GM18502 (cell line): Measurements from ENCODE around the gene PRRG2.

Experiments
- ATAC-seq: cut with Tn5 transposase; IDR thresholded peaks from one replicate; pipeline ENCODE4 v1.9.1; 2021; ENCODE audit warnings: mild to moderate bottlenecking; ENCODE audit not compliant: unreplicated experiment, poor library complexity

PRRG2 gene

GRCh38 chr19:49636233-49636932 lies 55.3 kb downstream of the PRRG2 start:
- ATAC-seq = no peak

GRCh38 chr19:49637821-49638738 lies 57.0 kb downstream of the PRRG2 start:
- no peak for ATAC-seq

DNA sequence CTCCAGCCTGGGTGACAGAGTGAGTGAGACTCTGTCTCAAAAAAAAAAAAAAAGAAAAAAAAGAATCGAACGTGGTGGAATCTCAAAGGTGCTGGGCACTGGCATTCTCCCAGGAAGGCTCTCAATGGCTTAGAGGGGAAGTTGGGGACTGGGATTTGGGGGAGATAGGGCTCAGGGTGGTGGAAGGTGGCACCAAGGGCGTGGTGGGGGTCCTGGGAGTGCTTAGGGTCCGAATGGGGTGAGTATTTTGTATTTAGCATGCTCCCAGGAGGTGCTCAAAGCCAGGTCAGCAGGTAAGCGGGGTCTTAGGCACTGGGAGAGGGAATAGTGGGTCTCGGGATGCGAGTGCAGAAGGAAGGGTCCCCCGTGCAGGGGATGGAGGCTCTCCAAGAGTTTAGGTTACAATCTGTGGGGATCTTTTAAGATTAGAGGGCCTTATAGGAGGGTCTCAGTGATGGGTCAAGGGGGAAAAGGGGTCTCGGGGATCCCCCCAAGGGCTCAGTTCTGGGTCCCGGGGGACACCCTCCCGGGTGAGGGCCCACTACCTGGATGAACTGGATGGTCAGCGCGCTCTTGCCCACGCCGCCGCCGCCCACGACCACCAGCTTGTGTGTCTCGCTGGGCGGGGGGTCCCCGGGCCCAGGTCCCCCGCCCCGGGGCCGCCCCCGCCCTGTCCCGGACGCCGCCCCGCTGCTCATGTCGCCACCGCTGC lies 58.4 kb downstream of the PRRG2 start:
- ATAC-seq = no peak

GRCh38 chr19:49640113-49640898 lies 59.2 kb downstream of the PRRG2 start, which contains the start of gene RRAS:
Gene RRAS, minus strand, starts transcription at chr19:49640143. Its CDS starts 45 bp downstream, at chr19:49640098.
- ATAC-seq = peak; percentile 64
